ENCODE measurements around the gene MYO6. TPM values are rescaled to one million over a fixed set of nuclear protein-coding genes. Genes with fewer than 3 reads are reported as not detected.

The MYO6 gene
- total and polyA plus RNA-seq, 2 of the 8 experiments (the other 6 are each of a cell fraction or from before 2014, with no cell fraction given): 8.3 to 21.9 TPM

GRCh38 chr6:75818098-75818855 is 69.2 kb downstream of the MYO6 start:
- H2BK15ac ChIP-seq (ENCODE audit: low read length): no peak overlapping the region
- no peak for DNase-seq (ENCODE audit: low read depth in 1 of 2, low spot score in 2 of 2)
- no peak overlapping the region for H4K8ac ChIP-seq (ENCODE audit: extremely low read depth, insufficient read depth, low read length)
- no peak overlapping the region for H3K18ac ChIP-seq (ENCODE audit: extremely low read depth, low read length)
- ChIA-PET POLR2A (ENCODE audit: partially characterized antibody) (no interaction called here), CTCF (ENCODE audit: partially characterized antibody) (no interaction called here)
- TF ChIP-seq, protein P1, sequence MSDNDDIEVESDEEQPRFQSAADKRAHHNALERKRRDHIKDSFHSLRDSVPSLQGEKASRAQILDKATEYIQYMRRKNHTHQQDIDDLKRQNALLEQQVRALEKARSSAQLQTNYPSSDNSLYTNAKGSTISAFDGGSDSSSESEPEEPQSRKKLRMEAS (IDR thresholded peaks at IDR 0.05): no peak
- TF ChIP-seq USF2 (IDR thresholded peaks at IDR 0.05; ENCODE audit: low read length): no peak
- no peak for TF ChIP-seq KDM1A (IDR thresholded peaks at IDR 0.05; ENCODE audit: borderline replicate concordance, low read length)
- H3K4me1 ChIP-seq (replicated peaks in 1 of 4; ENCODE audit: control insufficient read depth in 3 of 4, insufficient read depth in 4 of 4, low read length in 3 of 4): peaks cover 0 to 2% (median 0%) of the 10 kb centered on the region in 4 experiments; a peak in 1 of 7 replicates
- H2AK5ac ChIP-seq (ENCODE audit: low read depth, low read length): no peak overlapping the region
- no peaks in the 10 kb centered on the region for H4K20me1 ChIP-seq (replicated peaks in 1 of 2; ENCODE audit: control insufficient read depth in 1 of 2, insufficient read depth in 2 of 2, low read length in 2 of 2)
- H3K56ac ChIP-seq (replicated peaks; ENCODE audit: insufficient read length, low read depth, low read length): no peak overlapping the region
- H3K79me1 ChIP-seq (ENCODE audit: low read depth, low read length): no peaks in the 10 kb centered on the region
- H2BK20ac ChIP-seq (ENCODE audit: low read length): no peak overlapping the region
- H4K5ac ChIP-seq (ENCODE audit: insufficient read length, low read depth, low read length): no peak overlapping the region
- WGBS, 2 experiments (ENCODE audit: extremely low coverage in 1 of 2, insufficient coverage in 1 of 2, insufficient read length in 1 of 2, insufficient replicate concordance in 2 of 2, low coverage in 1 of 2, low lambda C conversion rate in 2 of 2, missing lambda C conversion rate in 1 of 2): 96% methylated on average over 1 of the region's 1 CpG; no CpG with 5 or more reads in 1 of the 2 experiments
- H3K4me3 ChIP-seq (ENCODE audit: extremely low read depth in 1 of 4, insufficient read depth in 2 of 4, low read depth in 3 of 4, low read length in 4 of 4): no peak overlapping the region
- H4K91ac ChIP-seq (replicated peaks; ENCODE audit: insufficient read length, low read length): no peak overlapping the region
- H3K36me3 ChIP-seq (ENCODE audit: control insufficient read depth in 2 of 4, insufficient read depth in 4 of 4, low read length in 3 of 4): peaks cover 0 to 5% (median 0%) of the 10 kb centered on the region in 4 experiments; a peak in 2 of 8 replicates
- H3K9ac ChIP-seq (replicated peaks in 1 of 4; ENCODE audit: extremely low read depth in 1 of 4, low read depth in 3 of 4, low read length in 3 of 4): no peak overlapping the region
- H3K4ac ChIP-seq (replicated peaks; ENCODE audit: insufficient read length, low read depth, low read length): no peak overlapping the region
- H3K23me2 ChIP-seq (ENCODE audit: low read depth, low read length): no peaks in the 10 kb centered on the region; the same call in 1 of the 2 replicates
- no peak overlapping the region for H3K4me2 ChIP-seq (ENCODE audit: insufficient read depth in 1 of 2, low read depth in 2 of 2, low read length in 2 of 2)
- H3K27ac ChIP-seq (ENCODE audit: low read depth, low read length): no peak overlapping the region
- no peak overlapping the region for H3K23ac ChIP-seq (ENCODE audit: insufficient read length)
- no peak for FAIRE-seq
- H2BK12ac ChIP-seq (ENCODE audit: low read depth, low read length): no peak overlapping the region
- H2BK5ac ChIP-seq (ENCODE audit: low read depth, low read length): no peak overlapping the region
- no peak overlapping the region for H2BK120ac ChIP-seq (replicated peaks; ENCODE audit: low read depth, low read length)
- no peak overlapping the region for H3K14ac ChIP-seq (ENCODE audit: insufficient read length)
- no peak overlapping the region for H2AFZ ChIP-seq (ENCODE audit: low read length)
- H3K79me2 ChIP-seq (ENCODE audit: control insufficient read depth in 1 of 2, insufficient read depth in 2 of 2, low read length in 2 of 2): no peaks in the 10 kb centered on the region
- H3K9me3 ChIP-seq (ENCODE audit: insufficient read depth in 2 of 2, low read depth in 1 of 2, low read length in 1 of 2): no peaks in the 10 kb centered on the region
- H3K27me3 ChIP-seq (replicated peaks in 1 of 4; ENCODE audit: control insufficient read depth in 3 of 4, extremely low read depth in 1 of 4, insufficient read depth in 3 of 4, low read length in 3 of 4): peaks cover 0 to 1% (median 0%) of the 10 kb centered on the region in 4 experiments; a peak in 1 of 7 replicates

All from H1 (cell line).